ENCODE measurements around the gene MELTF. TPM values are rescaled to one million over a fixed set of nuclear protein-coding genes. Genes with fewer than 3 reads are reported as not detected.

Gene MELTF
- total RNA-seq, 4 donors from 2014 or later, result 3.2 to 5.9 (median 3.9) TPM

DNA sequence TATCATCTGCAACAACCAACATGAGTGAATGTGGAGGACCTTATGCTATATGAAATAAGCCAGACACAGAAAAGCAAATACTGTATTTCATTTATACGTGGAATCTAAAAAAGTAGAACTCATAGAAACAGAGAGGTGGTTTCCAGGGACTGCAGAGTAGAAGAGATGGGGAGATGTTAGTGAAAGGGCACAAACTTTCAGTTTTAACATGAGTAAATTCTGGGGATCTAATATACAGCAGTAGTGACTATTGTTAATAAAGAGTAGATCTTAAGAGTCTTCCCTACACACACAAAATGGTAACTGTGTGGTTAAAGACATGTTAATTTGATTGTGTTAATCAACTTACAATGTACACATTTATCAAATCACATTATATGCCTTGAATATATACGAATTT, 20.9 kb upstream of the MELTF start:
- 74% methylated on average over 2 of the region's 2 CpGs for WGBS, 2 donors
- H3K27me3 ChIP-seq, result no peaks in the 10 kb centered on the region
- H3K9me3 ChIP-seq, result no peaks in the 10 kb centered on the region
- no peaks in the 10 kb centered on the region for H3K4me1 ChIP-seq
- no peak overlapping the region for H3K4me3 ChIP-seq
- intact Hi-C loops (cut with DNase I), result no loop called here
- peaks cover 0 to 99% (median 15%) of the 10 kb centered on the region in 3 donors for H3K36me3 ChIP-seq
- TF ChIP-seq POLR2A (IDR thresholded peaks at IDR 0.05), result no peak
- TF ChIP-seq, protein P1, sequence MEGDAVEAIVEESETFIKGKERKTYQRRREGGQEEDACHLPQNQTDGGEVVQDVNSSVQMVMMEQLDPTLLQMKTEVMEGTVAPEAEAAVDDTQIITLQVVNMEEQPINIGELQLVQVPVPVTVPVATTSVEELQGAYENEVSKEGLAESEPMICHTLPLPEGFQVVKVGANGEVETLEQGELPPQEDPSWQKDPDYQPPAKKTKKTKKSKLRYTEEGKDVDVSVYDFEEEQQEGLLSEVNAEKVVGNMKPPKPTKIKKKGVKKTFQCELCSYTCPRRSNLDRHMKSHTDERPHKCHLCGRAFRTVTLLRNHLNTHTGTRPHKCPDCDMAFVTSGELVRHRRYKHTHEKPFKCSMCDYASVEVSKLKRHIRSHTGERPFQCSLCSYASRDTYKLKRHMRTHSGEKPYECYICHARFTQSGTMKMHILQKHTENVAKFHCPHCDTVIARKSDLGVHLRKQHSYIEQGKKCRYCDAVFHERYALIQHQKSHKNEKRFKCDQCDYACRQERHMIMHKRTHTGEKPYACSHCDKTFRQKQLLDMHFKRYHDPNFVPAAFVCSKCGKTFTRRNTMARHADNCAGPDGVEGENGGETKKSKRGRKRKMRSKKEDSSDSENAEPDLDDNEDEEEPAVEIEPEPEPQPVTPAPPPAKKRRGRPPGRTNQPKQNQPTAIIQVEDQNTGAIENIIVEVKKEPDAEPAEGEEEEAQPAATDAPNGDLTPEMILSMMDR (IDR thresholded peaks at IDR 0.05), result no peak
- DNase-seq, result no peak
- H3K27ac ChIP-seq, result no peak overlapping the region

DNA sequence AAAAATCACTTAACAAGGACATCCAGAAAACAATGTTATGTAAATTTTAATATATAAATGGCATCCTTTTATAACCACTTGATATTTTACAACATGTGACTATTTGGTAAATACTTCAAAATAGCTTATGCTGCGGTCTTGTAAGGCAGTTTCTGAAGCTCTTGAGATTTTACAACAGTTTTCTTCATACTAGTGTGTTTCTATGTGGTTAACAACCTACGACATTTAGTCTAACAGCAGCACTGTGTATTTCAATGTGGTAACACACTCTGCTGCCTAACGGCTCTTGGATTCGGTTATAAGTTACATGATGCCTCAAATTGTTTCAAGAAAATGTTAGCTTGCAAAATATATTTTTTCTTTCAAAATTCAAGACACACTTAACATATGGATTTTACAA, 12.9 kb upstream of the MELTF start:
- 93 to 95% methylated on average over 4 of the region's 4 CpGs for WGBS, 2 donors
- H3K36me3 ChIP-seq, result peaks cover 0 to 57% (median 16%) of the 10 kb centered on the region in 3 donors
- TF ChIP-seq, protein P1 (IDR thresholded peaks at IDR 0.05), result no peak
- TF ChIP-seq POLR2A (IDR thresholded peaks at IDR 0.05), result no peak

DNA sequence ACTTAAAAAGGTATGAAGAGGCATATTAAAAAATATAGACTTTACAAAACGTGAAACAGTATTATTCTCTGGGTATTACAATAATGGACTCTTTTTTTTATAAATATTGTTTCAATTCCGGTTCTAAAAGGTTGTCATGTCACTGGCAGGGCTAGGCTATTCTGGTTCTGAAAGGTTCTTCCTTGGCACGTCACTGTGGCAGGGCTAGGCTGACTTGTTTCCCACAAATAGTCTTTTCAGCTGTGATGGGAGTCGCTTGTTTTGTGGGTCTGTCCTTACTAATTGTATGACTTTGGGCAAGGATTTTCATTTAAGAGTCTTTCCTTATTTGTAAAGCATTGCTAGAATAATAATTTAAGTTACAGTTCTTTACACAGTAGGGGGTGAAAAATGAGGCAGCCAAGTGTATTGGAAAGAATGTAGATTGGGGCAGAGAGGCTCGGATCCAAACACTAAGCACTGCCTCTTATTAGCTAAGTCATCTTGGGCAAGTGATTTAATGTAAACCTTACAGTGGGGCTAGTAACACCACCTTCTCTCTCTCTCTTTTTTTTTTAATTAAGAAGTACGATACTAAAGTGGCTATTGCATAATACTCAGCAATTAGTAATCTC, 12.4 kb upstream of the MELTF start:
- Histone ChIP-seq H3K36me3 (peaks cover 0 to 51% (median 16%) of the 10 kb centered on the region in 3 donors), H3K27ac (no peak overlapping the region), H3K4me3 (no peak overlapping the region), H3K9me3 (no peaks in the 10 kb centered on the region), H3K27me3 (no peaks in the 10 kb centered on the region), H3K4me1 (no peaks in the 10 kb centered on the region)
- no peak for TF ChIP-seq POLR2A (IDR thresholded peaks at IDR 0.05)
- TF ChIP-seq, protein P1 (IDR thresholded peaks at IDR 0.05), result no peak
- DNase-seq, result no peak
- intact Hi-C loops (cut with DNase I), result no loop called here
- WGBS, 2 donors, result 80 to 82% methylated on average over 6 of the region's 6 CpGs

More for the DNA sequence above, 12.9 kb upstream of the MELTF start:
- Histone ChIP-seq H3K27ac (no peak overlapping the region), H3K4me1 (no peaks in the 10 kb centered on the region), H3K4me3 (no peak overlapping the region), H3K9me3 (no peaks in the 10 kb centered on the region), H3K27me3 (no peaks in the 10 kb centered on the region)
- intact Hi-C loops (cut with DNase I), result no loop called here
- no peak for DNase-seq

DNA sequence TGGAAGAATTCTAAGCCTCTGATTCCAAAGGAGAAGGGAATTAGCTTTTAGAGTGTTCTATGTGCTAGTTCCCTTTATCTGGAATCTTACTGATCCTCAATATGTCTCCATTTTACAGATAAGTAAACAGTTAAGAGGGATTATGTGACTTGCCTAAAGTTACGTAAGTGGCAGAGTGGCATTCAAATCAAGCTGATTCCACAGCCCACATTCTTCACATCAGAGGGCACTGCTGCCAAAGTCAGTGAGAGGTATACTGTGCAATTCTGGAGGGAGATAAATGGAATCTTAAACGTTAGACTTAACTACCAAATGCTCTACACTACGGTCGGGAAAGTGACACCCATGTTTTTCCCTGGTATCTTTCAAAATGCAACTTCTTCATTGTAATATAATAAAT, 11.0 kb upstream of the MELTF start:
- Histone ChIP-seq H3K36me3 (peaks cover 0 to 38% (median 16%) of the 10 kb centered on the region in 3 donors), H3K9me3 (no peaks in the 10 kb centered on the region), H3K27ac (no peak overlapping the region), H3K4me3 (no peak overlapping the region), H3K27me3 (peaks cover 0 to 4% (median 0%) of the 10 kb centered on the region in 4 donors), H3K4me1 (no peaks in the 10 kb centered on the region)
- 57 to 69% methylated on average over 4 of the region's 4 CpGs for WGBS, 2 donors
- intact Hi-C loops (cut with DNase I), result no loop called here
- TF ChIP-seq POLR2A (IDR thresholded peaks at IDR 0.05), result no peak
- TF ChIP-seq, protein P1 (IDR thresholded peaks at IDR 0.05), result no peak
- no peak for DNase-seq

DNA sequence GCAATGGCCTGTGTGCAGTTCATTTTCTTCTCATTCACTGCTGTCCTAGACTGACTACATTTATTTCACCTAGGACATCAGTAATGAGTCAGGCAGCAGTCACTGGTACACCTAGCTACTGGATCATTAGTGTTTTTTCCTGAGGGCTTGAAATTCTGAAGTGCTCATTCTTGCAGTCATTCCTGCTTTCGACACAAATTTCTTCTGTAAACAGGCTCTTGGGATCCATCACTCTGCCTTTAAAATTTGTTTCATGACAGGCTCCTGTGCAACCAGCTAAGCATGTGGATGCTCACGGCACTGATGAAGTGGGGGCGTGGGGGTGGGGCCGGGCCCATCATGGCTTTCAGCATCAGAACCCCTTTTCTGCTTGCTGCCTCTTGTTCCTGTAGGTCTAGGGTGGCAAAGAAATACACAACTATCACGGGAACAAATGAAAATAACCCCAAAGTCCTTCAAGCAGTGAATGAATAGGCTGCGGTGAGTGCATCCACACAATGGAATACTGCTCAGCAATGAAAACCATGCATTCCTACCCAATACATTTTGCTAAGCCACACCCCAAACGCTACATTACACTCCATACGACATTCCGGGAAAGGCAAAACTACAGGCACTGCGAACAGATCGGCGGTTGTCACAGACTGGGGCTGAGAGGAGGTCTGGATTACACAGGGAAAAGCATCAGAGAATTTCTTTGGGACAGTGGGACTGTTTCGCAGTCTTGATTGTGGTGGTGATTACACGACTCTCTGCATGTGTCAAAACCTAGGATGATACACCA, 9.3 kb upstream of the MELTF start:
- Histone ChIP-seq H3K36me3 (peaks cover 0 to 20% (median 9%) of the 10 kb centered on the region in 3 donors), H3K27ac (no peak overlapping the region), H3K9me3 (no peaks in the 10 kb centered on the region), H3K4me1 (no peaks in the 10 kb centered on the region), H3K4me3 (no peak overlapping the region), H3K27me3 (peaks cover 0 to 4% (median 0%) of the 10 kb centered on the region in 4 donors)
- intact Hi-C loops (cut with DNase I), result no loop called here
- WGBS, 2 donors, result 65 to 77% methylated on average over 9 to 12 of the region's 14 CpGs
- TF ChIP-seq POLR2A (IDR thresholded peaks at IDR 0.05), result no peak
- TF ChIP-seq, protein P1 (IDR thresholded peaks at IDR 0.05), result no peak
- DNase-seq, result no peak
